HCT116 (cell line): ENCODE measurements around the gene MPP4. TPM values are rescaled to one million over a fixed set of nuclear protein-coding genes. Genes with fewer than 3 reads are reported as not detected.

Experiments used
- ATAC-seq: fragments of 200-7000 bp; cut with Tn5 transposase; 2 replicates; pipeline ENCODE4 v1.9.1; 2020; ENCODE audit warnings: mild to moderate bottlenecking, moderate library complexity
- BruUV-seq: library from RNA; stranded (reverse); fragments of 400-500 nt; replicated peaks from 2 replicates; lab custom pipeline; 2021; lab: Mats Ljungman, UMichigan
- CTCF ChIA-PET: fragments of 300-600 bp; sonication (Branson Sonifier 250); formaldehyde crosslinking; loops from one replicate; lab custom pipeline; 2021; ENCODE audit warnings: antibody characterized with exemption; lab: Charles Lee
- POLR2A ChIA-PET: fragments of 300-600, 350-600 bp; sonication (Branson Sonifier 250); formaldehyde crosslinking; loops from one replicate; lab custom pipeline; 2021; ENCODE audit warnings: antibody characterized with exemption; lab: Charles Lee
- RAD21 ChIA-PET, 2 experiments: fragments of 300-600 bp; sonication (Branson Sonifier 250); formaldehyde crosslinking; loops; one replicate each; lab custom pipeline; 2023; ENCODE audit warnings: low total read pairs in 2 of 2; ENCODE audit not compliant: uncharacterized antibody in 2 of 2, unreplicated experiment in 2 of 2, low non-redundant PET in 1 of 2; lab: Charles Lee
- DNase-seq: peaks from one replicate; pipeline ENCODE4 v3.0.0-alpha.2; 2010; ENCODE audit warnings: low read depth, low spot score
- H2AFZ ChIP-seq: fragments of 200-600 bp; shearing (Covaris generic), sonication (generic); 2 replicates; pipeline ENCODE4 v1.6.1; 2017; ENCODE audit warnings: low read depth, mixed run types, mixed read lengths, antibody characterized with exemption, low read length; ENCODE audit not compliant: poor library complexity, severe bottlenecking
- H3K27ac ChIP-seq: 2 replicates; pipeline ENCODE4 v1.5.1; 2012; ENCODE audit warnings: low read depth, low read length
- H3K27me3 ChIP-seq: fragments of 200-600 bp; sonication (generic); 2 replicates; pipeline ENCODE4 v1.6.1; 2016; ENCODE audit warnings: mixed run types, low read length, mixed read lengths; ENCODE audit not compliant: insufficient read depth
- H3K36me3 ChIP-seq, 2 experiments: fragments of 200-500 bp in 1 of 2; fragments of 200-600 bp in 1 of 2; sonication (Bioruptor generic) in 1 of 2; sonication (generic) in 1 of 2; 2 replicates each; pipeline versions ENCODE4 v1.5.1 to v1.6.1; 2014 to 2016; ENCODE audit warnings: low read length in 2 of 2, inconsistent platforms in 1 of 2, mixed read lengths in 1 of 2, mixed run types in 1 of 2; ENCODE audit not compliant: insufficient read depth in 2 of 2, control insufficient read depth in 1 of 2
- H3K4me1 ChIP-seq, 2 experiments: fragments of 200-600 bp in 1 of 2; sonication (generic) in 1 of 2; 2 replicates each; pipeline versions ENCODE4 v1.5.1 to v1.6.1; 2012 to 2017; ENCODE audit warnings: low read length in 2 of 2, inconsistent platforms in 1 of 2, mild to moderate bottlenecking in 1 of 2, mixed read lengths in 1 of 2, mixed run types in 1 of 2, moderate library complexity in 1 of 2; ENCODE audit not compliant: insufficient read depth in 2 of 2, control insufficient read depth in 1 of 2
- H3K4me2 ChIP-seq: fragments of 200-600 bp; sonication (generic); 2 replicates; pipeline ENCODE4 v1.6.1; 2017; ENCODE audit warnings: mixed run types, low read length, mixed read lengths
- H3K4me3 ChIP-seq, 2 experiments: fragments of 200-600 bp in 1 of 2; sonication (generic) in 1 of 2; replicated peaks in 1 of 2; 2 replicates each; pipeline ENCODE4 v1.5.1; 2011 to 2016; ENCODE audit warnings: low read length in 2 of 2, control low read depth in 1 of 2, low read depth in 1 of 2, mild to moderate bottlenecking in 1 of 2, mixed read lengths in 1 of 2, mixed run types in 1 of 2
- H3K79me2 ChIP-seq: fragments of 200-600 bp; sonication (generic); 2 replicates; pipeline ENCODE4 v1.6.1; 2017; ENCODE audit warnings: mild to moderate bottlenecking, mixed run types, low read length, moderate library complexity, mixed read lengths; ENCODE audit not compliant: insufficient read depth
- H3K9ac ChIP-seq: fragments of 200-600 bp; sonication (generic); 2 replicates; pipeline ENCODE4 v1.6.1; 2016; ENCODE audit warnings: low read length, mixed read lengths
- H3K9me2 ChIP-seq: fragments of 200-600 bp; sonication (generic), shearing (Covaris generic); 2 replicates; pipeline ENCODE4 v1.6.1; 2017; ENCODE audit warnings: mixed run types, mild to moderate bottlenecking, moderate library complexity; ENCODE audit not compliant: insufficient read depth
- H3K9me3 ChIP-seq, 2 experiments: fragments of 200-500 bp in 1 of 2; fragments of 200-600 bp in 1 of 2; sonication (Bioruptor generic) in 1 of 2; sonication (generic) in 1 of 2; 2 replicates each; pipeline ENCODE4 v1.6.1; 2014 to 2017; ENCODE audit warnings: low read length in 2 of 2, mixed read lengths in 2 of 2, inconsistent platforms in 1 of 2, low read depth in 1 of 2, mild to moderate bottlenecking in 1 of 2, mixed run types in 1 of 2, moderate library complexity in 1 of 2; ENCODE audit not compliant: control insufficient read depth in 1 of 2, insufficient read depth in 1 of 2
- H4K20me1 ChIP-seq: fragments of 200-600 bp; sonication (generic), shearing (Covaris generic); 2 replicates; pipeline ENCODE4 v1.6.1; 2017; ENCODE audit warnings: mixed run types, mild to moderate bottlenecking, moderate library complexity; ENCODE audit not compliant: insufficient read depth
- FOSL1 ChIP-seq: IDR thresholded peaks from 2 replicates; pipeline ENCODE4 v1.6.1; 2012; ENCODE audit warnings: low read depth
- JUND ChIP-seq: IDR thresholded peaks from 2 replicates; pipeline ENCODE4 v1.6.1; 2012
- RAD21 ChIP-seq: IDR thresholded peaks from 2 replicates; pipeline ENCODE4 v1.6.1; 2012; ENCODE audit warnings: low read depth, mild to moderate bottlenecking
- ZNF274 ChIP-seq: fragments of 200-500 bp; sonication (Bioruptor generic); IDR thresholded peaks from 2 replicates; pipeline ENCODE4 v1.6.1; 2014; ENCODE audit warnings: mild to moderate bottlenecking, low read depth, low read length, inconsistent platforms
- intact Hi-C: fragments of 100-400 bp; cut with micrococcal nuclease; formaldehyde crosslinking; loops from 2 replicates; pipeline ENCODE4 v1.10.0; 2022
- total RNA-seq: library from RNA; stranded (reverse); gene quantifications from one replicate; pipeline ENCODE4 v1.2.1, GENCODE V29; 2021; ENCODE audit not compliant: unreplicated experiment
- TF ChIP-seq, protein P1 (sequence below): IDR thresholded peaks from 2 replicates; pipeline ENCODE4 v1.6.1; 2012; ENCODE audit warnings: low read depth

The MPP4 gene
- total RNA-seq, 1 experiment from 2014 or later = 0.32 TPM

DNA sequence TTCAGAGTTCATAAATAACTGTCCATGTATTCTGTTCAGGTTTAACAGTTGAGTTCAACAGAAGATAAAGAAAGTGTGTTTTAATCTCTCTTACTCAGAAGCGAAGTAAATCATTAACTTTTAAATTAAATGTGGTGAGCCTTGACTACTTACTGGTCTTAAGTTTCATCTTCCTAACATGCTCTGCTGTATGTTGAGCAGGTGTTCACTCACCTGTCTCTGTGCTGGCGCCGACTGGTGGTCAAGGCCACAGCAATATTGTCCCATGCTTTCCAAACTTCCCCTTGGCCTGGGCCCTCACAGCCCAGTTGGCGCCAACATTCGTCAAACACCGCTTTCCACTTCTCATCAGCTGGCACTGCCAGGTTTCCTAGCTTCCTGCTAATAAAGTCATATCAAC, 17.0 kb upstream of the MPP4 start (continued):
- TF ChIP-seq, protein P1, sequence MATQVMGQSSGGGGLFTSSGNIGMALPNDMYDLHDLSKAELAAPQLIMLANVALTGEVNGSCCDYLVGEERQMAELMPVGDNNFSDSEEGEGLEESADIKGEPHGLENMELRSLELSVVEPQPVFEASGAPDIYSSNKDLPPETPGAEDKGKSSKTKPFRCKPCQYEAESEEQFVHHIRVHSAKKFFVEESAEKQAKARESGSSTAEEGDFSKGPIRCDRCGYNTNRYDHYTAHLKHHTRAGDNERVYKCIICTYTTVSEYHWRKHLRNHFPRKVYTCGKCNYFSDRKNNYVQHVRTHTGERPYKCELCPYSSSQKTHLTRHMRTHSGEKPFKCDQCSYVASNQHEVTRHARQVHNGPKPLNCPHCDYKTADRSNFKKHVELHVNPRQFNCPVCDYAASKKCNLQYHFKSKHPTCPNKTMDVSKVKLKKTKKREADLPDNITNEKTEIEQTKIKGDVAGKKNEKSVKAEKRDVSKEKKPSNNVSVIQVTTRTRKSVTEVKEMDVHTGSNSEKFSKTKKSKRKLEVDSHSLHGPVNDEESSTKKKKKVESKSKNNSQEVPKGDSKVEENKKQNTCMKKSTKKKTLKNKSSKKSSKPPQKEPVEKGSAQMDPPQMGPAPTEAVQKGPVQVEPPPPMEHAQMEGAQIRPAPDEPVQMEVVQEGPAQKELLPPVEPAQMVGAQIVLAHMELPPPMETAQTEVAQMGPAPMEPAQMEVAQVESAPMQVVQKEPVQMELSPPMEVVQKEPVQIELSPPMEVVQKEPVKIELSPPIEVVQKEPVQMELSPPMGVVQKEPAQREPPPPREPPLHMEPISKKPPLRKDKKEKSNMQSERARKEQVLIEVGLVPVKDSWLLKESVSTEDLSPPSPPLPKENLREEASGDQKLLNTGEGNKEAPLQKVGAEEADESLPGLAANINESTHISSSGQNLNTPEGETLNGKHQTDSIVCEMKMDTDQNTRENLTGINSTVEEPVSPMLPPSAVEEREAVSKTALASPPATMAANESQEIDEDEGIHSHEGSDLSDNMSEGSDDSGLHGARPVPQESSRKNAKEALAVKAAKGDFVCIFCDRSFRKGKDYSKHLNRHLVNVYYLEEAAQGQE = no peak
- TF ChIP-seq JUND = no peak
- TF ChIP-seq, all 23 proteins: peak for 0

GRCh38 chr2:201712726-201713125, 14.3 kb upstream of the MPP4 start:
- no peak overlapping the region for H2AFZ ChIP-seq
- no peak overlapping the region for H3K9ac ChIP-seq
- H3K4me1 ChIP-seq = no peaks in the 10 kb centered on the region
- H3K36me3 ChIP-seq = peaks cover 10 to 19% of the 10 kb centered on the region in 2 experiments; a peak in 2 of 4 replicates
- no peaks in the 10 kb centered on the region for H3K9me3 ChIP-seq
- no peaks in the 10 kb centered on the region for H3K79me2 ChIP-seq
- TF ChIP-seq FOSL1 (no peak), ZNF274 (no peak), RAD21 (no peak)
- TF ChIP-seq, all 23 proteins: peak for 0
- Histone ChIP-seq H3K4me2 (no peak overlapping the region), H3K4me3 (no peak overlapping the region), H4K20me1 (no peaks in the 10 kb centered on the region), H3K9me2 (no peaks in the 10 kb centered on the region), H3K27ac (no peak overlapping the region), H3K27me3 (no peaks in the 10 kb centered on the region)
- DNase-seq = no peak
- no peak for ATAC-seq
- ChIA-PET POLR2A (no interaction called here), RAD21 (no interaction called here), CTCF (no interaction called here)
- intact Hi-C loops = no loop called here
- BruUV-seq = no TSS peak
